A673 (cell line): ENCODE measurements around the gene GDPD1. TPM values are rescaled to one million over a fixed set of nuclear protein-coding genes. Genes with fewer than 3 reads are reported as not detected.

Experiments
- BruUV-seq: library from RNA; stranded (reverse); fragments of 400-500 nt; replicated peaks from 2 replicates; lab custom pipeline; 2021; lab: Mats Ljungman, UMichigan
- CTCF ChIA-PET: fragments of 300-600 bp; sonication (Branson Sonifier 250); formaldehyde crosslinking; loops from one replicate; lab custom pipeline; 2022; ENCODE audit warnings: antibody characterized with exemption; lab: Charles Lee
- POLR2A ChIA-PET: fragments of 300-600 bp; sonication (Branson Sonifier 250); formaldehyde crosslinking; loops from one replicate; lab custom pipeline; 2022; ENCODE audit warnings: antibody characterized with exemption; ENCODE audit not compliant: low non-redundant PET; lab: Charles Lee
- DNase-seq: peaks from one replicate; pipeline ENCODE4 v3.0.0-alpha.2; 2015; ENCODE audit warnings: low spot score
- H3K27ac ChIP-seq: fragments of 200-600 bp; sonication (generic); 2 replicates; pipeline ENCODE4 v1.5.1; 2016; ENCODE audit warnings: mixed run types, low read depth, mild to moderate bottlenecking, mixed read lengths, antibody characterized with exemption, low read length; ENCODE audit not compliant: poor library complexity, severe bottlenecking
- H3K27me3 ChIP-seq: fragments of 200-600 bp; sonication (generic); replicated peaks from 2 replicates; pipeline ENCODE4 v1.6.1; 2017; ENCODE audit warnings: mixed run types, low read depth, mild to moderate bottlenecking, mixed read lengths, antibody characterized with exemption, low read length; ENCODE audit not compliant: insufficient read depth, poor library complexity
- H3K36me3 ChIP-seq: fragments of 200-600 bp; sonication (generic); 2 replicates; pipeline ENCODE4 v1.6.1; 2016; ENCODE audit warnings: mixed run types, mild to moderate bottlenecking, mixed read lengths, antibody characterized with exemption, low read length; ENCODE audit not compliant: insufficient read depth, poor library complexity, severe bottlenecking
- H3K4me1 ChIP-seq: fragments of 200-600 bp; sonication (generic); 2 replicates; pipeline ENCODE4 v1.6.1; 2017; ENCODE audit warnings: mixed run types, mild to moderate bottlenecking, mixed read lengths, antibody characterized with exemption, low read length; ENCODE audit not compliant: insufficient read depth, poor library complexity, severe bottlenecking
- H3K4me3 ChIP-seq: fragments of 200-600 bp; sonication (generic); 2 replicates; pipeline ENCODE4 v1.5.1; 2016; ENCODE audit warnings: low read depth, mixed run types, mild to moderate bottlenecking, mixed read lengths, low read length; ENCODE audit not compliant: poor library complexity, severe bottlenecking
- H3K9me3 ChIP-seq: fragments of 200-600 bp; sonication (generic); 2 replicates; pipeline ENCODE4 v1.6.1; 2016; ENCODE audit warnings: mixed run types, low read depth, mild to moderate bottlenecking, mixed read lengths, antibody characterized with exemption, low read length; ENCODE audit not compliant: poor library complexity, severe bottlenecking
- CTCF ChIP-seq: fragments of 300-800, 200-600 bp; sonication (generic); conservative IDR thresholded peaks from 2 replicates; pipeline ENCODE4 v1.5.1; 2017; ENCODE audit warnings: low read depth, mild to moderate bottlenecking, antibody characterized with exemption, low read length, moderate library complexity, mixed read lengths
- EZH2 ChIP-seq: fragments of 200-600 bp; sonication (generic); IDR thresholded peaks from 2 replicates; pipeline ENCODE4 v1.6.1; 2017; ENCODE audit warnings: borderline replicate concordance, low read depth, mild to moderate bottlenecking, mixed read lengths, antibody characterized with exemption, low read length; ENCODE audit not compliant: poor library complexity, severe bottlenecking
- intact Hi-C: fragments of 100-400 bp; cut with micrococcal nuclease; formaldehyde crosslinking; loops from one replicate; pipeline ENCODE4 v1.10.0; 2022; ENCODE audit not compliant: unreplicated experiment
- total RNA-seq: library from RNA; stranded (reverse); gene quantifications from 2 replicates; pipeline ENCODE4 v1.2.3, GENCODE V29; 2021

Gene GDPD1
- total RNA-seq, 1 experiment from 2014 or later: 2.6 TPM

GRCh38 chr17:59296190-59296589 is 75.9 kb downstream of the GDPD1 start:
- H3K36me3 ChIP-seq: no peaks in the 10 kb centered on the region
- ChIA-PET CTCF (no interaction called here), POLR2A (no interaction called here)
- no peak for DNase-seq
- no peak for TF ChIP-seq CTCF
- no TSS peak for BruUV-seq
- H3K27ac ChIP-seq: no peak overlapping the region
- intact Hi-C loops: no loop called here
- H3K27me3 ChIP-seq: no peaks in the 10 kb centered on the region
- H3K4me3 ChIP-seq: no peak overlapping the region
- no peaks in the 10 kb centered on the region for H3K4me1 ChIP-seq
- no peaks in the 10 kb centered on the region for H3K9me3 ChIP-seq

GRCh38 chr17:59298521-59298920 is 78.2 kb downstream of the GDPD1 start:
- Histone ChIP-seq H3K9me3 (no peaks in the 10 kb centered on the region), H3K27me3 (no peaks in the 10 kb centered on the region), H3K27ac (no peak overlapping the region), H3K36me3 (no peaks in the 10 kb centered on the region), H3K4me1 (no peaks in the 10 kb centered on the region), H3K4me3 (no peak overlapping the region)
- intact Hi-C loops: no loop called here
- no TSS peak for BruUV-seq
- DNase-seq: no peak
- POLR2A ChIA-PET: interaction anchor here (0.6 kb wide), 1 partner anchor 30 kb away, joined by 8 read pairs; no protein-coding TSS in a partner anchor
- TF ChIP-seq EZH2: no peak
- TF ChIP-seq CTCF: no peak
- CTCF ChIA-PET: no interaction called here

- no peaks in the 10 kb centered on the region for H3K27me3 ChIP-seq
- TF ChIP-seq EZH2 (no peak), CTCF (no peak)
- BruUV-seq: no TSS peak
- no peaks in the 10 kb centered on the region for H3K36me3 ChIP-seq
- H3K9me3 ChIP-seq: no peaks in the 10 kb centered on the region
- ChIA-PET POLR2A (no interaction called here), CTCF (no interaction called here)
- DNase-seq: no peak
- intact Hi-C loops: no loop called here
- no peak overlapping the region for H3K27ac ChIP-seq
- H3K4me3 ChIP-seq: no peak overlapping the region
- H3K4me1 ChIP-seq: no peaks in the 10 kb centered on the region
Observed at GRCh38 chr17:59299400-59300092, 79.2 kb downstream of the GDPD1 start.
